Body of pancreas (tissue), 4 donors: Measurements from ENCODE around the gene TTC3. TPM values are rescaled to one million over a fixed set of nuclear protein-coding genes. Genes with fewer than 3 reads are reported as not detected.
A peak's percentile ranks its signal among the peaks of the same experiment; 100 is the strongest.

Experiments
- ATAC-seq: fragments of 150-250 bp; one replicate; pipeline ENCODE4 v1.9.1; 2016
- DNase-seq, 4 donors: peaks; one replicate each; pipeline ENCODE4 v3.0.0-alpha.2; 2019
- H3K27ac ChIP-seq, 4 donors: fragments of 200-600 bp; sonication (generic); 1 replicate in 3 of 4; 2 replicates in 1 of 4; pipeline versions ENCODE4 v1.5.1 to v1.6.1; 2016 to 2019; ENCODE audit warnings: mild to moderate bottlenecking in 1 of 4, mixed read lengths in 1 of 4, moderate library complexity in 1 of 4
- H3K27me3 ChIP-seq, 2 donors: fragments of 200-600 bp; sonication (generic); one replicate each; pipeline ENCODE4 v1.6.0; 2016; ENCODE audit warnings: mild to moderate bottlenecking in 1 of 2
- H3K36me3 ChIP-seq, 2 donors: fragments of 200-600 bp; sonication (generic); replicated peaks in 1 of 2; 2 replicates each; pipeline ENCODE4 v1.5.1; 2016; ENCODE audit warnings: low read depth in 2 of 2; ENCODE audit not compliant: insufficient read depth in 1 of 2
- H3K4me1 ChIP-seq: fragments of 200-600 bp; sonication (generic); one replicate; pipeline ENCODE4 v1.6.0; 2016
- H3K4me3 ChIP-seq, 2 donors: fragments of 200-600 bp; sonication (generic); 1 replicate in 1 of 2; 2 replicates in 1 of 2; pipeline ENCODE4 v1.5.1; 2016 to 2019
- H3K9me3 ChIP-seq, 3 donors: fragments of 200-600 bp; sonication (generic); 1 replicate in 2 of 3; 2 replicates in 1 of 3; pipeline ENCODE4 v1.5.1; 2016
- CTCF ChIP-seq, 7 experiments: fragments of 450-650 bp in 4 of 7; fragments of 200-600 bp in 3 of 7; sonication (generic) in 3 of 7; IDR thresholded peaks; one replicate each; pipeline ENCODE4 v1.5.1; 2016 to 2019; ENCODE audit warnings: antibody characterized with exemption in 7 of 7
- POLR2A ChIP-seq, 3 donors: fragments of 450-650 bp; IDR thresholded peaks; one replicate each; pipeline ENCODE4 v1.6.1; 2016; ENCODE audit warnings: antibody characterized with exemption in 3 of 3, mild to moderate bottlenecking in 2 of 3
- WGBS, 2 donors: methylation state at CpG; one replicate each; pipeline ENCODE4 v1.1.5; 2017; 5-methylcytosine and 5-hydroxymethylcytosine counted together
- intact Hi-C: fragments of 100-400 bp; cut with DNase I; formaldehyde crosslinking; loops from one replicate; pipeline ENCODE4 v1.15.1; 2023
- total RNA-seq, 2 donors: library from RNA; depleted of rRNA; stranded (reverse); fragments of >200 nt; gene quantifications; one replicate each; pipeline ENCODE4 v1.1.0, GENCODE V29; 2016

TTC3 gene
- total RNA-seq, 2 donors from 2014 or later, result 99.9 to 246 TPM

DNA sequence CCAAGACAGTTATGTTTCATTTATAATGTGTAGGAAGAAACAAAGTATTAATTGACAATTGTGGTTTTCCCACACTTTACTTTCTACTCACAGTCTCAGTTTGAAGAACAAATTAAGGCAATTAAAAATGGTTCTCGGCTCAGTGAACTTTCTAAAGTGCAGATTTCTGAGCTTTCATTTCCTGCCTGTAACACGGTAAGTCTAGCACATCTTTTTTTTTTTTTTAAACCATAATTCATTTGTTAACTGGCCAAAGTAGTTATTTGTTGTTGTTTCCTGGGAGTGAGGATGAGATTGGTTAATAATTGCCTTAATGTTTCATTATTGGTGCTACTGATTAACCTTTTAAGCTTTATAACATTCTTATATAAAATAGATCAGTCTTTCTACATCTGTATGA is 119.0 kb downstream of the TTC3 start:
- intact Hi-C loops, result no loop called here
- Histone ChIP-seq H3K36me3 (peaks cover 0 to 21% of the 10 kb centered on the region in 2 donors), H3K27ac (no peak overlapping the region), H3K4me1 (no peaks in the 10 kb centered on the region), H3K27me3 (no peaks in the 10 kb centered on the region), H3K4me3 (no peak overlapping the region), H3K9me3 (no peaks in the 10 kb centered on the region)
- ATAC-seq, result no peak
- 59 to 71% methylated on average over 2 of the region's 2 CpGs for WGBS, 2 donors
- DNase-seq, result no peak
- no peak for TF ChIP-seq POLR2A (IDR thresholded peaks at IDR 0.05)
- no peak for TF ChIP-seq CTCF (IDR thresholded peaks at IDR 0.05)

DNA sequence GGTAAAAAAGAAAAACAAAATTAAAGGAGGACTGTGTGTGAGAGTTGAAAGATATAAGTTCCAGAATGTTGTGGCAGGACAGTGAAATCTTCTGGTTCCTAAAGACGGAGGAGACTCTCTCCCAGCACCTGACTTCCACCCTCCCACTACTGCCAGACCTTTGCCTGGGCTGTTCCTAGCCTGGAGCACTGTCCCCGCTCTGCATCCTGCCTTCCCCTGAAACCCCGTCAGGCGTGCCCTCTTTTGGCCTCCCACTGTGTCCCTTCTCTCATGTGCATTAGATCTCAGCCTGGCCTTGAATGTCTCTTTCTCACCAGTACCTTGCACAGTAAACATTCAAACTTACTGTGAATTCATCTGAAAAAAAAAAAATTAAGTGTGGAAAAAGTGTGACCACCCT is 120.0 kb downstream of the TTC3 start:
- H3K36me3 ChIP-seq, result peaks cover 0 to 16% of the 10 kb centered on the region in 2 donors
- 72 to 73% methylated on average over 4 of the region's 4 CpGs for WGBS, 2 donors
- H3K27ac ChIP-seq, result no peak overlapping the region
- intact Hi-C loops, result no loop called here
- no peaks in the 10 kb centered on the region for H3K4me1 ChIP-seq
- no peaks in the 10 kb centered on the region for H3K27me3 ChIP-seq
- H3K4me3 ChIP-seq, result no peak overlapping the region
- H3K9me3 ChIP-seq, result no peaks in the 10 kb centered on the region
- no peak for DNase-seq
- no peak for ATAC-seq
- no peak for TF ChIP-seq CTCF (IDR thresholded peaks at IDR 0.05)
- no peak for TF ChIP-seq POLR2A (IDR thresholded peaks at IDR 0.05)

GRCh38 chr21:37193676-37194075 is 120.6 kb downstream of the TTC3 start:
- H3K36me3 ChIP-seq, result peaks cover 0 to 11% of the 10 kb centered on the region in 2 donors
- TF ChIP-seq CTCF (IDR thresholded peaks at IDR 0.05) (no peak), POLR2A (IDR thresholded peaks at IDR 0.05) (no peak)
- no peak for ATAC-seq
- no peak for DNase-seq
- no peaks in the 10 kb centered on the region for H3K4me1 ChIP-seq
- H3K27ac ChIP-seq, result no peak overlapping the region
- WGBS, 2 donors, result 89 to 94% methylated on average over 6 of the region's 6 CpGs
- no peaks in the 10 kb centered on the region for H3K9me3 ChIP-seq
- no peak overlapping the region for H3K4me3 ChIP-seq
- intact Hi-C loops, result no loop called here
- no peaks in the 10 kb centered on the region for H3K27me3 ChIP-seq

- peak overlapping the region in 2 of 4 donors; percentile 5 to 68 for H3K27ac ChIP-seq
- DNase-seq, result no peak
- intact Hi-C loops, result no loop called here
Observed at GRCh38 chr21:37195059-37195458, 122.0 kb downstream of the TTC3 start.

More at GRCh38 chr21:37195059-37195458, 122.0 kb downstream of the TTC3 start:
- 82 to 97% methylated on average over 3 of the region's 3 CpGs for WGBS, 2 donors
- no peaks in the 10 kb centered on the region for H3K9me3 ChIP-seq
- no peak overlapping the region for H3K4me3 ChIP-seq
- TF ChIP-seq CTCF (IDR thresholded peaks at IDR 0.05) (no peak), POLR2A (IDR thresholded peaks at IDR 0.05) (no peak)
- peaks cover 0 to 2% of the 10 kb centered on the region in 2 donors for H3K36me3 ChIP-seq
- no peaks in the 10 kb centered on the region for H3K4me1 ChIP-seq
- ATAC-seq, result no peak
- H3K27me3 ChIP-seq, result no peaks in the 10 kb centered on the region
